WTC11 (cell line): ENCODE measurements around the gene PRKACG. TPM values are rescaled to one million over a fixed set of nuclear protein-coding genes. Genes with fewer than 3 reads are reported as not detected.

Experiments used
- ATAC-seq: fragments of 200-7000 bp; cut with Tn5 transposase; 2 replicates; pipeline ENCODE4 v1.10.0; 2021; ENCODE audit warnings: mild to moderate bottlenecking, moderate library complexity
- CTCF ChIA-PET: fragments of 300-600 bp; sonication (Branson Sonifier 250); formaldehyde crosslinking; loops from one replicate; lab custom pipeline; 2021; ENCODE audit warnings: antibody characterized with exemption; lab: Charles Lee
- POLR2A ChIA-PET: fragments of 350-600 bp; sonication (Branson Sonifier 250); formaldehyde crosslinking; loops from one replicate; lab custom pipeline; 2021; ENCODE audit warnings: antibody characterized with exemption; lab: Charles Lee
- DNase-seq: peaks from one replicate; pipeline ENCODE4 v3.0.0; 2021; ENCODE audit warnings: low spot score
- H3K27ac Mint-ChIP-seq: 2 replicates; pipeline ENCODE4 v1.8.0; 2021; ENCODE audit warnings: mixed read lengths
- H3K27me3 Mint-ChIP-seq: 2 replicates; pipeline ENCODE4 v1.8.0; 2021; ENCODE audit warnings: low read depth, mild to moderate bottlenecking, moderate library complexity, mixed read lengths
- H3K36me3 Mint-ChIP-seq: 2 replicates; pipeline ENCODE4 v1.8.0; 2021; ENCODE audit warnings: mixed read lengths
- H3K4me1 Mint-ChIP-seq: 2 replicates; pipeline ENCODE4 v1.8.0; 2022; ENCODE audit warnings: mixed read lengths
- H3K4me3 Mint-ChIP-seq: 2 replicates; pipeline ENCODE4 v1.8.0; 2021; ENCODE audit warnings: mild to moderate bottlenecking, moderate library complexity, mixed read lengths
- H3K9me3 Mint-ChIP-seq: 2 replicates; pipeline ENCODE4 v1.8.0; 2021; ENCODE audit warnings: mixed read lengths
- AR ChIP-seq: fragments of 250-450 bp; sonication (Bioruptor Pico); IDR thresholded peaks from 2 replicates; pipeline ENCODE4 v1.9.0; 2021; ENCODE audit warnings: mild to moderate bottlenecking
- ARID4B ChIP-seq: sonication (generic); formaldehyde crosslinking; IDR thresholded peaks from 2 replicates; pipeline ENCODE4 v1.8.0; 2023; ENCODE audit warnings: missing genetic modification reagents, mild to moderate bottlenecking, borderline replicate concordance
- ATF2 ChIP-seq: sonication (generic); formaldehyde crosslinking; IDR thresholded peaks from 2 replicates; pipeline ENCODE4 v1.8.1; 2022; ENCODE audit warnings: low read depth, missing genetic modification reagents, borderline replicate concordance
- ATF6 ChIP-seq: sonication (generic); formaldehyde crosslinking; IDR thresholded peaks from 2 replicates; pipeline ENCODE4 v1.8.1; 2023; ENCODE audit warnings: mild to moderate bottlenecking, missing genetic modification reagents
- FOXJ3 ChIP-seq: sonication (generic); formaldehyde crosslinking; IDR thresholded peaks from 2 replicates; pipeline ENCODE4 v1.9.0; 2021; ENCODE audit warnings: missing genetic modification reagents, mild to moderate bottlenecking, borderline replicate concordance
- FOXP1 ChIP-seq: sonication (generic); formaldehyde crosslinking; IDR thresholded peaks from 2 replicates; pipeline ENCODE4 v1.8.0; 2022; ENCODE audit warnings: missing genetic modification reagents, mild to moderate bottlenecking, moderate library complexity, borderline replicate concordance
- GRHL2 ChIP-seq: fragments of 250-450 bp; sonication (Bioruptor Pico); IDR thresholded peaks from 2 replicates; pipeline ENCODE4 v1.8.0; 2022; ENCODE audit warnings: mild to moderate bottlenecking, moderate library complexity; ENCODE audit not compliant: insufficient replicate concordance, severe bottlenecking
- HMGXB4 ChIP-seq: sonication (generic); formaldehyde crosslinking; IDR thresholded peaks from 2 replicates; pipeline ENCODE4 v1.8.1; 2023; ENCODE audit warnings: mild to moderate bottlenecking, moderate library complexity, missing genetic modification reagents
- NFE2L1 ChIP-seq: sonication (generic); formaldehyde crosslinking; IDR thresholded peaks from 2 replicates; pipeline ENCODE4 v1.8.1; 2023; ENCODE audit warnings: missing genetic modification reagents
- NFYB ChIP-seq: sonication (generic); formaldehyde crosslinking; conservative IDR thresholded peaks from 2 replicates; pipeline ENCODE4 v1.8.0; 2022; ENCODE audit warnings: low read depth, missing genetic modification reagents
- NR2C2 ChIP-seq: sonication (generic); formaldehyde crosslinking; IDR thresholded peaks from 2 replicates; pipeline ENCODE4 v1.8.0; 2022; ENCODE audit warnings: mild to moderate bottlenecking, missing genetic modification reagents
- NR3C1 ChIP-seq: sonication (generic); formaldehyde crosslinking; conservative IDR thresholded peaks from 2 replicates; pipeline ENCODE4 v1.8.1; 2023; ENCODE audit warnings: low read depth, mild to moderate bottlenecking, missing genetic modification reagents
- OVOL2 ChIP-seq: fragments of 250-450 bp; sonication (Bioruptor Pico); IDR thresholded peaks from 2 replicates; pipeline ENCODE4 v1.9.0; 2021; ENCODE audit warnings: mild to moderate bottlenecking, borderline replicate concordance
- PRRX2 ChIP-seq: fragments of 250-450 bp; sonication (Bioruptor Pico); IDR thresholded peaks from 2 replicates; pipeline ENCODE4 v1.8.0; 2021; ENCODE audit warnings: mild to moderate bottlenecking
- SMAD3 ChIP-seq: sonication (generic); formaldehyde crosslinking; IDR thresholded peaks from 2 replicates; pipeline ENCODE4 v1.8.0; 2022; ENCODE audit warnings: missing genetic modification reagents, mild to moderate bottlenecking, borderline replicate concordance
- SP1 ChIP-seq: sonication (generic); formaldehyde crosslinking; conservative IDR thresholded peaks from 2 replicates; pipeline ENCODE4 v1.8.1; 2022; ENCODE audit warnings: missing genetic modification reagents
- ZMAT4 ChIP-seq: fragments of 250-450 bp; sonication (Bioruptor Pico); IDR thresholded peaks from 2 replicates; pipeline ENCODE4 v1.9.0; 2021; ENCODE audit warnings: mild to moderate bottlenecking
- ZNF121 ChIP-seq: sonication (generic); formaldehyde crosslinking; IDR thresholded peaks from 2 replicates; pipeline ENCODE4 v1.8.0; 2023; ENCODE audit warnings: missing genetic modification reagents
- ZNF317 ChIP-seq: sonication (generic); formaldehyde crosslinking; IDR thresholded peaks from 2 replicates; pipeline ENCODE4 v1.8.1; 2023; ENCODE audit warnings: low read depth, mild to moderate bottlenecking, moderate library complexity, missing genetic modification reagents, borderline replicate concordance
- ZNF396 ChIP-seq: fragments of 250-450 bp; sonication (Bioruptor Pico); IDR thresholded peaks from 2 replicates; pipeline ENCODE4 v1.8.0; 2021; ENCODE audit warnings: mild to moderate bottlenecking, moderate library complexity, borderline replicate concordance
- total RNA-seq: library from RNA; stranded (reverse); gene quantifications from 3 replicates; pipeline ENCODE4 v1.2.3, GENCODE V29; 2021

The PRKACG gene
- total RNA-seq, 1 experiment from 2014 or later: not detected

- TF ChIP-seq ZMAT4 (CRISPR knock-in tag) (no peak), GRHL2 (CRISPR knock-in tag) (no peak), HMGXB4 (no peak), ATF6 (CRISPR knock-in tag) (no peak), NFE2L1 (CRISPR knock-in tag) (no peak), ZNF121 (CRISPR knock-in tag) (no peak), FOXJ3 (CRISPR knock-in tag) (no peak)
These were observed 6.6 kb upstream of the PRKACG start (continued) for GRCh38 chr9:69020301-69021145.

GRCh38 chr9:69019808-69020207 lies 5.9 kb upstream of the PRKACG start:
- peaks cover 33% of the 10 kb centered on the region for H3K4me1 Mint-ChIP-seq
- no peak for ATAC-seq
- CTCF ChIA-PET: interaction anchor here (0.8 to 1.9 kb wide), 2 partner anchors 15 to 323 kb away, joined by 4 to 5 read pairs; partner anchors contain the start of gene FXN
- no peaks in the 10 kb centered on the region for H3K9me3 Mint-ChIP-seq
- H3K4me3 Mint-ChIP-seq: no peak overlapping the region
- no peak for DNase-seq
- POLR2A ChIA-PET: no interaction called here
- no peaks in the 10 kb centered on the region for H3K27me3 Mint-ChIP-seq
- H3K36me3 Mint-ChIP-seq: no peaks in the 10 kb centered on the region
- H3K27ac Mint-ChIP-seq: no peak overlapping the region
- TF ChIP-seq AR (CRISPR knock-in tag) (no peak), NR2C2 (CRISPR knock-in tag) (no peak), ATF2 (CRISPR knock-in tag) (no peak), ZNF317 (CRISPR knock-in tag) (no peak), OVOL2 (CRISPR knock-in tag) (no peak), ZNF396 (no peak), PRRX2 (no peak), SMAD3 (CRISPR knock-in tag) (no peak), GRHL2 (CRISPR knock-in tag) (no peak), NFYB (CRISPR knock-in tag) (no peak), SP1 (no peak), ARID4B (CRISPR knock-in tag) (no peak), FOXP1 (no peak), NR3C1 (CRISPR knock-in tag) (no peak)
